ENCODE measurements around the gene ZKSCAN4.
A peak's percentile ranks its signal among the peaks of the same experiment; 100 is the strongest.

Gene ZKSCAN4

GRCh38 chr6:28248916-28249315 is 3.2 kb downstream of the ZKSCAN4 start:
- no peak for DNase-seq

DNA sequence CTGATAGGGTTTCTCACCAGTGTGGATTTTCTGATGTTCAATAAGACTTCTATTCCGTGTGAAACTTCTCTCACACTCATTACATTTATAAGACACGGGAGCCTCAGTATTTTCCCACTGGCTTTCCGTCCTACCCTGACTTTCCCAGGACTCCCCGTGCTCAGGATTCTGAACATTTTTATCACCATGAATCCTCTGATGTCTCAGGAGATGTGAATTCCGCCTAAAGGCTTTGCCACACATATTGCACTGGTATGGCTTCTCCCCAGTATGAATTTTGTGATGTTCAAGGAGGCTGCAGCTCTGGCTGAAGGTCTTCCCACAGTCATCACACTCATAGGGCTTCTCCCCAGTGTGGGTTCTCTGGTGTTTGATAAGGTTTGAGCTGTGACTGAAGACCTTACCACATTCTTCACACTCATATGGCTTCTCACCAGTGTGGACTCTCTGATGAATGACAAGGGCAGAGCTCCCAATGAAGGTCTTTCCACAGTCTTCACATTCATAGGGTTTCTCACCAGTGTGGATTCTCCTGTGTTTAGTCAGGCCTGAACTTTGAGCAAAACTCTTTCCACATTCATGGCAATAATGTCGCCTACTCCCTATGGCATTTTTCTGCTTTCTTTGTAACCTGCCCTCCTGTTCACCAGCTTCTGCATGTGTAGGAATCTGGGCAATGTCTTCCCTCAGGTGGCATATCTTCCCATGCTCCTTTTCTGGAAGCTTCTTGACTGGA is 6.7 kb downstream of the ZKSCAN4 start:
- DNase-seq: no peak

- DNase-seq: no peak
Observed at GRCh38 chr6:28243946-28244345, 8.1 kb downstream of the ZKSCAN4 start.

DNA sequence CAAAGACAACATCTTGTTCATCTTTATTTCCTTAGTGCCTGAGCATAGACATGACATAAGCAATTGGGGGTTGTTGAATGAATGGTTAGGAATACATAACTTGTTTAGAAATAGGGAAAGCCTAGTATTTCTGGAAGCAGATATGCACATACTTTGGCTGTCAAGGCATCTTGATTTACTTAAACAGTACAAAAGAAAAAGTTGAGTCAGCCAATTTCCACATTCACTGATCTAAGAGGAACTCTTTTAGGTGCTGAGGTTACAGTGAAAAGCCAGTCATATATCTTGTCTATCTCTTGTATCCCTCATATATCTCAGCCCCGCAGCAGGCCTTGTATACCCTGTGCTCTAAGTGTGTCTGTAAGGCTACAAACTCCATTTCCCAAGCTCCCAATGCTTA is 11.6 kb downstream of the ZKSCAN4 start:
- DNase-seq: no peak

- no peak for DNase-seq
Observed at GRCh38 chr6:28239636-28240035, 12.4 kb downstream of the ZKSCAN4 start.

DNA sequence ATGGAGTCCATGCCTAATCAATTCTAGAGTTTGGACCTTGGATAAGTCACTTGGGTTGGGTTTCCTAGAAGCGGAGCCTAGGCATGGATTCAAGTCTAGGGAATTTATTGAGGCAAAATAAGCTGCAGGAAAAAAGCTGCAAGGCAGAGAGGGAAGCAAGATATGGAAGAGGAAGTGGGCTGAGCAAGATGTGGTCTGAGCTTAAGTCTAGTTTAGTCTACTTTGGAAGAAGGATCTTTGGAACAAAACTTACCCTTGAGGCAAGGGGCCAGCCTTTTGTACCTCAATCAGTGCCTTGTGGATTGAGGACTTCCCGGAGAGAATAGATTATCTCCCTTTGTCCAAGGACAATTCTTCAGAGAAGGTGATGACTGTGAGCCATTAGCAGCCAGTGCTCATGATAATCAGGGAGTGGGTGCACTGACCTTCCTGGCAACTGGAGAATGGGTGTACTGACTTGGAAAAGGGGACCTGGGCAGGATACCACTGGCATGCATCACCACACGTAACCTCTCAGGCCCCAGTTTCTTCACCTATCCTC is 16.1 kb downstream of the ZKSCAN4 start:
- DNase-seq: no peak

DNA sequence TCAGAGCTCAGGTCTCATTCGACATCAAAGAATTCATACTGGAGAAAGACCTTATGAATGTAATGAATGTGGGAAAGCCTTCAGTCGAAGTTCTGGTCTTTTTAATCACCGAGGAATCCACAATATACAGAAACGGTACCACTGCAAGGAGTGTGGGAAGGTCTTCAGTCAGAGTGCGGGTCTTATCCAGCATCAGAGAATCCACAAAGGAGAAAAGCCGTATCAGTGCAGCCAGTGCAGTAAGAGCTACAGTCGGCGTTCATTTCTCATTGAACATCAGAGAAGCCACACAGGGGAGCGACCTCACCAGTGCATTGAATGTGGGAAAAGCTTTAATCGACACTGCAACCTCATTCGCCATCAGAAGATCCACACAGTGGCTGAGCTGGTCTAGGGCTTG is 19.3 kb downstream of the ZKSCAN4 start:
- DNase-seq: no peak

GRCh38 chr6:28226460-28226859 is 25.6 kb downstream of the ZKSCAN4 start:
- no peak for DNase-seq

DNA sequence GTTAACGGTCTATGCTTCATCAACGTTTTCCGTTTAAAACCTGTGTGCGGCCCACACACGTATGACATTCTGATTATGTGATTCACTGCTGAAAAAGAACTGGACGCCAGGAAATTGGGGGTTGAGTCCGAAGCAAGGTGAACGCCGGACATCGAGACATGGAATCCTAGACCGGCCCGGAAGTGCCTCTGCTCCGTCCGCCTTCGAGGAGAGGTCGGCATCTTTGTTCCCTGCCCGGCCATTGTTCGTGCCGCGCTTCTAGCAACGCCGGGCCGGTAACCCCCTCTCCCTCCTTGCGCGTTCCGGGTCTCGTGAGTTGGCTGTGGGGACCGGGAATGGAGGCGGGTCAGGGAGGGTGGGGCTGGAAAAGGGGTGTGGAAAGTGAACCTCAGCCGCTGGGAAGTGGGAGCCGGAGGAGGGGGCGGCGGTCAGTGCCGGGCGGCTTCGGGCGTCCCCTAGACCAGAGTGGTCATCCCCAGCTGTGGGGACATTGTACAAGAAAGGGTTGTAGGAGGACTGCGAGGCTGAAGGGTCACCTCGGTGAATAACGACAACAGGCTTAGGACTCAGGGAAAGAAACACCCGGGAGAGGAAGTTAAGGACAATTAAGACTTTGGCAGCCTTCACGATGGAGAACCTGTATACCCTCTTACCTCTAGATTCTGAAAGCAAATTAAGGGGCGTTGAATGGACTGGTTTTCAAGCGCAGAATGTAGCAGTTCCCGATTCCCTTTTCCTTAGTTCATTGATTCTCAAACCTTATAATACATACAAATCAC is 26.8 kb downstream of the ZKSCAN4 start, which contains the start of gene ZSCAN9:
TSS of gene ZSCAN9 (plus strand) at position 220 of the 779 bp plus-strand sequence. CDS start 1,810 bp downstream, outside the sequence.
- peak; percentile 60 for DNase-seq

DNA sequence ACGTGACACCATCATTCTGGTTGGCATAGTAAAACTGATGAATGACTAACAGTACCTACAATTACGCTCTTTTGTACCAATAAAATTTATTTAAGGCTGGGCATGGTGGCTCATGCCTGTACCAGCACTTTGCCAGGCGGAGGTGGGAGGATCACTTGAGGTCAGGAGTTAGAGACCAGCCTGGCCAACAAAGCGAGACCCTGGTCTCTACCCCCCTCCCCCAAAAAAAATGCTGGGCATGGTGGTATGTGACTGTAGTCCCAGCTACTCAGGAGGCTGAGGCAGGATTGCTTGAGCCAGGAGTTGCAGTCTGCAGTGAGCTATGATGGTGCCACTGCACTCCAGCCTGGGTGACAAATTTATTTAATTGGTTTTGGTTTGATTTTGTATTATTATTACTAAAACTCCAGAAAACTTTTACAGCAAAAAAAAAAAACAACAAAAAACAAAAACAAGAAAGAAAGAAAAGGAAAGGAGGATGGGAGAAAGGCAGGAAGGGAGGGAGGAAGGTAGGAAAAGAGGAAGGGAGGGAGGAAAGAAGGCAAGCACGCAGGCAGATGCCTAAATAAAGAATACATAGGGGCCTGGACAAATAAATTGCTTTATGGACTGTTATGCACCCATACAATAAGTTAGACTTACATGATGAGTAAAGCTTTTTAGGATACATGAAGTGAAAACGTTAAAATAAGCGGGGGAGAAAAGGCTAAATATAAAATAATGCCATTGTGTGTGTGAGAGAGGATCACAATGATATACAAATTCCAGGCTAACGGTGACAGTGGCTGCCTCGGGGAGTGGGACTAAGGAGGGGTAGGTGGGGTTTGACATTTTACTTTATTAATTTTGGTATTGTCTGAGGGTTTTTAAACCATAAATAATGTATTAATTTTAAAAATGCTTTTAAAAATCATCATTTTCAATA is 27.7 kb downstream of the ZKSCAN4 start:
- no peak for DNase-seq

DNA sequence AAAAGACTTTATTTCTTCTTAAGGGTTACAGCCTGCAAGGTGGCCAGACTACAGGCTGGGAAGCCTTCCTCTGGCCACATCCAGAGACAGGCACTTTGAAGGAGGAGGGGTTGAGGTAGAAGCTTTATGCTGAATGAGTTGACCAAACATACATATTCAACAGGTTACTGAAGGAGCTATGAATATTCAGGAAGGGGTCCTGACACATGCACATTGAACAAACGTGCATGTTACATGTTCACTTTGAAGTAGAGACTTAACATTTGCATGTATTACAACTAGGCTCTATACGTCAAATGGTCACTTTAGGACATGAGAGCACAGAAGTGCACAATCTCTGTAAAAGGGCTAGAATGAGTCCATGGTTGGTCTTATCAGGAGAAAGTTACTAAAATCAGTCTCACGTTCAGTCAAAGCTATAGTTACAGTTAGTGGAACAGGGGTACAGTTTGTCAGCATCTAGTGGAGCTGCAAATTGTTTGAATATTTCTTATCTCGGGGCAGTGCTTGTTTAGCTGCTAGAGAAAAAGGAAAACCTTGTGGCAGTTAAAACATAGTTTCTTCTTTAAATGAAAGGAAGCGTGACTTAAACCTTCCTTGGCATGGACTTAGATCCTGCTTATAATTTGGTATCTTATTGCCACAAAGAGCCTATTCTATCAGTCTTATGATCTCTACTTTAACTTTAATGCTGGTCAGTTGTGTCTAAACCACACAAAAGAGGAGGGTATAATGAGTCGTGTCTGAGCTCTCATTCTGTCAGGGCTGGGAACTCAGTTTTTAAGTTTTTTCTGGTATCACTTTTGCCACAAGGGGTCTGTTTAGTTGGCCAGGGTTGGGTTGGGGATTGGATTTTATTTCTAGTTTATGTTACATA is 31.6 kb downstream of the ZKSCAN4 start:
- no peak for DNase-seq

GRCh38 chr6:28218312-28219248 is 33.5 kb downstream of the ZKSCAN4 start:
- DNase-seq: peak; percentile 29

- DNase-seq: no peak
Observed at GRCh38 chr6:28217890-28218289, 34.2 kb downstream of the ZKSCAN4 start.

GRCh38 chr6:28215425-28215824 is 36.6 kb downstream of the ZKSCAN4 start:
- DNase-seq: no peak

GRCh38 chr6:28213213-28213523 is 38.9 kb downstream of the ZKSCAN4 start:
- no peak for DNase-seq

DNA sequence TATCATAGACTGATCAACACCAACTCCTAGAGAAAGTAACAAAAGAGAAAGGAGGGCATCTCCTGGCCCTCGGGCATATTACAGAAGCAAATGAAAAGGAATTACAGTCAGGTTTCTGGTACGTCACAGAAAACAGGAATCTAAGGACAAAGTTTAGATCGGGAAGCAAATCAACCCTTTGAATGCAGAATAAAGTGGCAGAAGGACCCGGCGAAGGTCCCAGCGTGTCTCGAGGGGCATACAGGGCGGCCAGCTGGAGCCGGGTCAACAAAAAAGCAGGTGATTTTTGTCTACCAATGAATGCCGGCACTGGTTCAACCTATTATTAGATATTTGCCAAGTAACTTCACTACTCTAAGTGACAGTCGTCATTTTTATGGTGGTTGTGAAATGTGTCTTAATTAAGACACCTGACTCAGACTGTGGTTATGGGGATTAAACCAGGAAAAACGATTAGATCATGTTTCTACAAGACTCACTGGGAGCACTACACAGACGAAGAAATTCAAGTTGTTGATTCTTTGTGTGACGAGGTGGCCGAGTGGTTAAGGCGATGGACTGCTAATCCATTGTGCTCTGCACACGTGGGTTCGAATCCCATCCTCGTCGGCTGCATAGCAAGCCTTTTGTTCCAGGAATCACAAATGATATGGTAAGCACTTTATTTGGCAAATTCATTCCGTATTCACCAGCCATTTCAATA is 39.4 kb downstream of the ZKSCAN4 start:
- peak; percentile 20 for DNase-seq

DNA sequence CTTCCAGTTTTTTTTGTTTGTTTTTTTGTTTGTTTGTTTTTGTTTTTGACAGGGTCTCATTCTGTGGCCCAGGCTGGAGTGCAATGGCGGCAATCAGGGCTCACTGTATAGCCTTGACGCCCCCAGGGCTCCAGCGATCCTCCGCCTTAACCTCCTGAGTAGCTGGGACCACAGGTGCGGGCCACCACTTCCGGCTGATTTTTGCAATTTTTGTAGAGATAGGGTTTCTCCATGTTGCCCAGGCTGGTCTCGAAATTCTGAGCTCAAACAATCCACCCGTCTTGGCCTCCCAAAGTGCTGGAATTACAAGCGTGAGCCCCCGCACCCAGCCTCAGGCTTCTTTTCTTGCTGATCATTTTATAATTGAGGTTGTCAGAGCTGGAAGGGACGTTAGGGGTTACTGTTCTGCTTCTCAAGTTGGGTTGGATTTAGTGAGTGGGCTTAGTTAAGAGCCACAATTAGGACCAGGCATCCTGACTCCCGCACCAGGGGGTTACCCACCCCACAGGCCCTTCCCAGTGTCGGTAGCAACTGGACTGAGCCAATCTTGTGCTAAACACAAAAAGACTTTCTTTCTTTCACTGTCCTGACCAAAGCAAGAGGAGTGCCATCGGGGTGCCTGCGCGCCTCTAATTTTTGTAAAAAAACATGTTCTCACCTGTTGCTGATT is 40.1 kb downstream of the ZKSCAN4 start:
- DNase-seq: no peak

DNA sequence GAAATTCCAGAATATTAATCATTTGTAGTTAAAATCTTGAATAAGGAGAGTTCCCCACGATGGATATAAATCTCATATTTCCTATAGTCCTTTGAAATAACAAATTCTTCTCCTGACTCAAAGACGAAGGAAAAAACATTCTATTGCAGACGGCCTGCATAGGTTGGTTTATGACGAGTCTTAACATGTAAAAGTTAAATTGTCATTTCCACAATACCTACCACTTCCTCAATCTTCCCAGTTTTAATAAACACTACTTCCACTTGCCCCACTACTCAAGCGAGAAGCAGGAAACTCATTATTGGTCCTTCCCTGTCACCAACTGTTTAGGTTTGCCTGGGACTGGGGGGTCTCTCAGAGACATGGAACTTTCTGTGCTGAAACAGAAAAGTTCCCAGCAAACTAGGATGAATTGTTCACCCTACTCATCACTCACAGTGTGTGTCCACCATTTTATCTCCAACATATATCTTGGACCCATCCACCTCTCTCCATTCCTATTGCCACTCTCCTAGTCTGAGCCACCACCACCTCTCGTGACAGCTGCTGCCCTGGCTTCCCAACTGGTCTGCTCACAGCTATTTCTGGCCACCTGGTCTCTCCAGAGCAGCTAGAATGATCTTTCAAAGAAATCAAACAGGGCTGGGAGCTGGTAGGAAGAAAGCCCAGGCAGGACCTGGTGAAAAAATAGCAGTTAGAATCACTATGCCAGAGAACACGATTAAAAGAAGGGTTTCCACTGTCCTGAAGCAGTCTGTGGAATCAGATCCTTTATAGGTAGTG is 42.1 kb downstream of the ZKSCAN4 start:
- DNase-seq: no peak

Data from CD4-positive, alpha-beta T cell treated with Interleukin-17A for 1 hour (primary cell).